Measurements from ENCODE around the gene MTHFD2L. TPM values are rescaled to one million over a fixed set of nuclear protein-coding genes. Genes with fewer than 3 reads are reported as not detected.

MTHFD2L gene
- total RNA-seq, 1 experiment from 2014 or later, result 11.6 TPM

GRCh38 chr4:74237425-74237966, 79.6 kb downstream of the MTHFD2L start:
- Histone ChIP-seq H4K5ac (ENCODE audit: insufficient read length, low read depth, low read length) (no peak overlapping the region), H3K4me1 (ENCODE audit: insufficient read depth, low read length) (no peaks in the 10 kb centered on the region), H3K79me2 (ENCODE audit: insufficient read depth, low read length) (no peaks in the 10 kb centered on the region), H2AFZ (ENCODE audit: low read length) (no peak overlapping the region), H3K9me3 (ENCODE audit: control insufficient read depth, low read depth, low read length) (no peaks in the 10 kb centered on the region), H4K8ac (replicated peaks; ENCODE audit: insufficient read length, low read depth, low read length) (no peak overlapping the region), H2BK12ac (ENCODE audit: insufficient read length, low read depth, low read length) (no peak overlapping the region), H2BK15ac (ENCODE audit: low read depth, low read length) (no peak overlapping the region), H3T11ph (ENCODE audit: low read length) (no peak overlapping the region), H3K27ac (ENCODE audit: insufficient read length, low read depth, low read length) (no peak overlapping the region), H2BK120ac (ENCODE audit: low read depth, low read length, poor library complexity, severe bottlenecking) (no peak overlapping the region), H4K20me1 (ENCODE audit: control insufficient read depth, insufficient read depth, insufficient read length) (no peaks in the 10 kb centered on the region), H3K18ac (ENCODE audit: insufficient read length, low read depth, low read length) (no peak overlapping the region), H3K4ac (ENCODE audit: low read depth, low read length) (no peak overlapping the region), H3K23me2 (ENCODE audit: insufficient read length, low read depth, low read length, poor library complexity, severe bottlenecking) (no peaks in the 10 kb centered on the region), H3K56ac (ENCODE audit: insufficient read length, low read depth, low read length) (no peak overlapping the region), H3K9ac (ENCODE audit: extremely low read depth, insufficient read length, low read length) (no peak overlapping the region), H3K14ac (ENCODE audit: insufficient read depth, low read length) (no peak overlapping the region), H4K91ac (ENCODE audit: insufficient read length, low read depth, low read length) (no peak overlapping the region), H2BK5ac (ENCODE audit: insufficient read length, low read length) (no peak overlapping the region), H3K79me1 (ENCODE audit: insufficient read depth, low read depth, low read length, poor library complexity, severe bottlenecking) (no peaks in the 10 kb centered on the region), H2AK5ac (ENCODE audit: insufficient read length, low read length) (no peak overlapping the region), H3K27me3 (ENCODE audit: insufficient read depth, low read length) (no peaks in the 10 kb centered on the region), H3K4me2 (ENCODE audit: insufficient read depth, insufficient read length, low read length) (no peak overlapping the region), H3K23ac (ENCODE audit: insufficient read length, low read depth, low read length) (no peak overlapping the region), H2BK20ac (ENCODE audit: low read depth, low read length, poor library complexity, severe bottlenecking) (no peak overlapping the region)
- Mint-ChIP-seq H3K9me3 (no peaks in the 10 kb centered on the region), H3K27me3 (ENCODE audit: low read depth) (no peaks in the 10 kb centered on the region), H3K4me3 (no peak overlapping the region), H3K27ac (no peak overlapping the region; a peak in 1 of 7 replicates), H3K36me3 (ENCODE audit: insufficient read depth in 1 of 3, low read depth in 3 of 3) (no peaks in the 10 kb centered on the region), H3K4me1 (no peaks in the 10 kb centered on the region)
- TF ChIP-seq CTCF (conservative IDR thresholded peaks at IDR 0.05), result no peak
- DNase-seq, result no peak
- WGBS (ENCODE audit: extremely low coverage, insufficient read length, low lambda C conversion rate), result no CpG with 5 or more reads among the region's 3 CpGs

Data from H9 (cell line).